ENCODE measurements around the gene PITPNM1.

DNA sequence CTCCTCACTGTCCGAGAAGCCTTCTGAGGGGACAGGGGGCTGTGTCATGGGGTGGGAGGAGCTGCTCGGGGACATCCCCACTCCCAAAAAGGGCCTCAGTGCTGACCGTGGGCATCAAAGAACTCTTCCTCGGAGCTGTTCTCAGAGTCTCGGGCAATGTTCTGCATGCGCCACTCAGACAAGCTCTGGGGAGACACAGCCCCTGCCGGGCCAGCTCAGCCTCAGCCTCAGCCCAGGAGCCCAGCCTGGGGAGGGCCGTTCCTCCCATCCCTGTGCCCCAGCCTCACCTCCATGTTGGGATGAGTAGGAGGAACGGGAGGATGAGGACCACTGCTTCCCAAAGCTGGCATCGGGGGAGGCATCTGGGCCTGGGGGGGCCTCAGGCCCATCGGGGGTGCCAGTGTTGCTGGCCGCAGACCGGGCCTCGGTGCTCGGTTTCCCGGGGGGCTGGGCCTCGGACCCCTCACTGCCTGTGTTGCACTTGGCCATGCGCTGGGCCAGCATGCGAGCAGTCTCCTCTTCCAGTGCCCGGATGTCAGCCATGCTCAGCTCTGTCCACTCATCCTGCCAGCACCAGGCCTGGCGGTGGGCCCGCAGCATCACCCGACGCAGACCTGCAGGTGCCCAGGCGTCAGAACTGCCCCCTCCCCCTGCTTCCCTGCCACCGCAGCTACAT lies 5.2 kb downstream of the PITPNM1 start:
- TF ChIP-seq, protein P1, sequence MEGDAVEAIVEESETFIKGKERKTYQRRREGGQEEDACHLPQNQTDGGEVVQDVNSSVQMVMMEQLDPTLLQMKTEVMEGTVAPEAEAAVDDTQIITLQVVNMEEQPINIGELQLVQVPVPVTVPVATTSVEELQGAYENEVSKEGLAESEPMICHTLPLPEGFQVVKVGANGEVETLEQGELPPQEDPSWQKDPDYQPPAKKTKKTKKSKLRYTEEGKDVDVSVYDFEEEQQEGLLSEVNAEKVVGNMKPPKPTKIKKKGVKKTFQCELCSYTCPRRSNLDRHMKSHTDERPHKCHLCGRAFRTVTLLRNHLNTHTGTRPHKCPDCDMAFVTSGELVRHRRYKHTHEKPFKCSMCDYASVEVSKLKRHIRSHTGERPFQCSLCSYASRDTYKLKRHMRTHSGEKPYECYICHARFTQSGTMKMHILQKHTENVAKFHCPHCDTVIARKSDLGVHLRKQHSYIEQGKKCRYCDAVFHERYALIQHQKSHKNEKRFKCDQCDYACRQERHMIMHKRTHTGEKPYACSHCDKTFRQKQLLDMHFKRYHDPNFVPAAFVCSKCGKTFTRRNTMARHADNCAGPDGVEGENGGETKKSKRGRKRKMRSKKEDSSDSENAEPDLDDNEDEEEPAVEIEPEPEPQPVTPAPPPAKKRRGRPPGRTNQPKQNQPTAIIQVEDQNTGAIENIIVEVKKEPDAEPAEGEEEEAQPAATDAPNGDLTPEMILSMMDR (IDR thresholded peaks at IDR 0.05): no peak
- no peak for TF ChIP-seq POLR2A (IDR thresholded peaks at IDR 0.05)
